SK-N-SH (cell line): ENCODE data around the gene TSPYL2. TPM values are rescaled to one million over a fixed set of nuclear protein-coding genes. Genes with fewer than 3 reads are reported as not detected.

Source experiments
- CTCF ChIA-PET: fragments of 300-600, 350-600 bp; formaldehyde crosslinking; extraction: SDS; loops from one replicate; lab custom pipeline; 2021; lab: Yijun Ruan, JAX
- POLR2A ChIA-PET: fragments of 350-600 bp; sonication (Branson Sonifier 250); formaldehyde crosslinking; extraction: SDS; loops from one replicate; lab custom pipeline; 2020; ENCODE audit warnings: antibody characterized with exemption, inconsistent platforms; lab: Yijun Ruan, JAX
- DNase-seq: peaks from one replicate; pipeline ENCODE4 v3.0.0; 2012
- H2AFZ ChIP-seq: fragments of 200-600 bp; sonication (generic); 2 replicates; pipeline ENCODE4 v1.8.1; 2016; ENCODE audit warnings: antibody characterized with exemption, mild to moderate bottlenecking, low read depth
- H3F3A ChIP-seq: fragments of 200-600 bp; sonication (generic); replicated peaks from 2 replicates; pipeline ENCODE3; 2016; ENCODE audit warnings: antibody characterized with exemption, mild to moderate bottlenecking; ENCODE audit not compliant: insufficient read depth
- H3K27ac ChIP-seq, 2 experiments: fragments of 200-500 bp in 1 of 2; fragments of 200-600 bp in 1 of 2; sonication (Bioruptor generic) in 1 of 2; sonication (generic), shearing (Covaris generic) in 1 of 2; 2 replicates each; pipeline versions ENCODE4 v1.5.1 to v1.6.1; 2014 to 2016; ENCODE audit warnings: low read depth in 2 of 2, inconsistent platforms in 1 of 2, low read length in 1 of 2, mild to moderate bottlenecking in 1 of 2, mixed read lengths in 1 of 2
- H3K27me3 ChIP-seq: fragments of 200-600 bp; sonication (generic), shearing (Covaris generic); 2 replicates; pipeline ENCODE4 v1.6.1; 2016; ENCODE audit warnings: mixed run types; ENCODE audit not compliant: insufficient read depth
- H3K36me3 ChIP-seq, 2 experiments: fragments of 200-500 bp in 1 of 2; fragments of 200-600 bp in 1 of 2; sonication (Bioruptor generic) in 1 of 2; sonication (generic) in 1 of 2; replicated peaks in 1 of 2; 2 replicates each; pipeline versions ENCODE3 to v1.5.1; 2014 to 2016; ENCODE audit warnings: low read length in 1 of 2, mild to moderate bottlenecking in 1 of 2; ENCODE audit not compliant: insufficient read depth in 2 of 2, control insufficient read depth in 1 of 2
- H3K4me1 ChIP-seq, 2 experiments: fragments of 200-500 bp in 1 of 2; fragments of 200-600 bp in 1 of 2; sonication (Bioruptor generic) in 1 of 2; sonication (generic), shearing (Covaris generic) in 1 of 2; 2 replicates each; pipeline versions ENCODE4 v1.5.1 to v1.6.1; 2014 to 2016; ENCODE audit warnings: low read depth in 1 of 2, low read length in 1 of 2, mixed run types in 1 of 2; ENCODE audit not compliant: insufficient read depth in 2 of 2, control insufficient read depth in 1 of 2
- H3K4me2 ChIP-seq: fragments of 200-600 bp; sonication (generic), shearing (Covaris generic); 2 replicates; pipeline ENCODE4 v1.6.1; 2017; ENCODE audit warnings: mixed run types
- H3K4me3 ChIP-seq, 2 experiments: fragments of 200-500 bp in 1 of 2; fragments of 200-600 bp in 1 of 2; sonication (Bioruptor generic) in 1 of 2; sonication (generic), shearing (Covaris generic) in 1 of 2; 2 replicates each; pipeline versions ENCODE4 v1.5.1 to v1.8.1; 2014 to 2016; ENCODE audit warnings: low read depth in 2 of 2, inconsistent platforms in 1 of 2, low read length in 1 of 2, mild to moderate bottlenecking in 1 of 2, mixed read lengths in 1 of 2, moderate library complexity in 1 of 2
- H3K79me2 ChIP-seq: fragments of 200-600 bp; sonication (generic); 2 replicates; pipeline ENCODE4 v1.8.1; 2017; ENCODE audit warnings: mild to moderate bottlenecking; ENCODE audit not compliant: insufficient read depth
- H3K9ac ChIP-seq: fragments of 200-600 bp; sonication (generic); 2 replicates; pipeline ENCODE4 v1.6.1; 2017; ENCODE audit warnings: mixed run types
- H3K9me2 ChIP-seq: fragments of 200-600 bp; sonication (generic); 2 replicates; pipeline ENCODE4 v1.6.1; 2017; ENCODE audit warnings: mixed run types
- H3K9me3 ChIP-seq: fragments of 200-600 bp; sonication (generic); 2 replicates; pipeline ENCODE4 v1.6.1; 2017; ENCODE audit warnings: mixed run types, mild to moderate bottlenecking, moderate library complexity
- H4K20me1 ChIP-seq: fragments of 200-600 bp; sonication (generic); 2 replicates; pipeline ENCODE4 v1.6.1; 2017; ENCODE audit warnings: mild to moderate bottlenecking, mixed run types; ENCODE audit not compliant: insufficient read depth
- ELF1 ChIP-seq: IDR thresholded peaks from 2 replicates; pipeline ENCODE4 v1.4.0; 2012
- EZH2phosphoT487 ChIP-seq: fragments of 200-600 bp; sonication (generic); IDR thresholded peaks from 2 replicates; pipeline ENCODE4 v1.6.1; 2017; ENCODE audit warnings: low read depth, mixed run types, mild to moderate bottlenecking, antibody characterized with exemption, moderate library complexity, borderline replicate concordance
- IRF3 ChIP-seq: fragments of 150-350 bp; IDR thresholded peaks from 2 replicates; pipeline ENCODE4 v1.6.1; 2016; ENCODE audit warnings: mild to moderate bottlenecking, low read depth, low read length
- JUND ChIP-seq: IDR thresholded peaks from 2 replicates; pipeline ENCODE4 v1.4.0; 2012
- MEF2A ChIP-seq: IDR thresholded peaks from 2 replicates; pipeline ENCODE4 v1.4.0; 2012; ENCODE audit warnings: low read depth, borderline replicate concordance
- MXI1 ChIP-seq: IDR thresholded peaks from 2 replicates; pipeline ENCODE4 v1.6.1; 2012; ENCODE audit warnings: mild to moderate bottlenecking, low read depth, low read length, improper control_type of control experiment
- NRF1 ChIP-seq: IDR thresholded peaks from 2 replicates; pipeline ENCODE4 v1.6.1; 2012; ENCODE audit warnings: low read depth, mild to moderate bottlenecking, low read length
- RAD21 ChIP-seq: IDR thresholded peaks from 2 replicates; pipeline ENCODE4 v1.6.1; 2012; ENCODE audit warnings: mild to moderate bottlenecking, low read length
- RCOR1 ChIP-seq: fragments of 150-350 bp; IDR thresholded peaks from 2 replicates; pipeline ENCODE4 v1.6.1; 2017; ENCODE audit warnings: antibody characterized with exemption, low read length
- REST ChIP-seq: IDR thresholded peaks from 2 replicates; pipeline ENCODE4 v1.6.1; 2012; ENCODE audit warnings: mild to moderate bottlenecking, low read depth, low read length, moderate library complexity
- RFX5 ChIP-seq: IDR thresholded peaks from 2 replicates; pipeline ENCODE4 v1.6.1; 2012; ENCODE audit warnings: mild to moderate bottlenecking, improper control_type of control experiment, low read length
- SMC3 ChIP-seq: IDR thresholded peaks from 2 replicates; pipeline ENCODE4 v1.6.1; 2012; ENCODE audit warnings: low read depth, low read length, improper control_type of control experiment
- TCF12 ChIP-seq: IDR thresholded peaks from 2 replicates; pipeline ENCODE4 v1.4.0; 2012
- TEAD4 ChIP-seq: IDR thresholded peaks from 2 replicates; pipeline ENCODE4 v1.4.0; 2012; ENCODE audit warnings: mild to moderate bottlenecking, borderline replicate concordance; ENCODE audit not compliant: insufficient read depth
- ZBTB33 ChIP-seq: IDR thresholded peaks from 2 replicates; pipeline ENCODE4 v1.4.0; 2012; ENCODE audit warnings: low read depth, borderline replicate concordance
- WGBS: methylation state at CpG from one replicate; pipeline ENCODE4 v1.1.6; 2017; ENCODE audit warnings: low lambda C conversion rate; 5-methylcytosine and 5-hydroxymethylcytosine counted together
- polyA plus RNA-seq, 3 experiments: library from polyadenylated mRNA; depleted of rRNA; stranded (reverse); fragments of >200 nt; gene quantifications; 2 replicates each; pipeline ENCODE4 v1.2.3, GENCODE V29; 2012
- TF ChIP-seq, protein P1 (sequence below): fragments of 200-600 bp; sonication (generic); IDR thresholded peaks from 2 replicates; pipeline ENCODE4 v1.6.1; 2017; ENCODE audit warnings: antibody characterized with exemption, mild to moderate bottlenecking, moderate library complexity
- TF ChIP-seq, protein P2 (sequence below): IDR thresholded peaks from 2 replicates; pipeline ENCODE4; 2012

The TSPYL2 gene
- polyA plus RNA-seq, 1 of the 3 experiments (the other 2 are of a cell fraction) = 26.4 TPM

GRCh38 chrX:53056292-53056691, 25.9 kb upstream of the TSPYL2 start:
- Histone ChIP-seq H3K4me2 (no peak overlapping the region), H4K20me1 (peaks cover 27% of the 10 kb centered on the region; the same call in 1 of the 2 replicates), H3K27ac (no peak overlapping the region), H3F3A (no peaks in the 10 kb centered on the region), H3K4me1 (no peaks in the 10 kb centered on the region; a peak in 1 of 4 replicates), H3K9me2 (no peaks in the 10 kb centered on the region), H3K9ac (no peak overlapping the region), H2AFZ (no peak overlapping the region)
- no peak for DNase-seq
- ChIA-PET POLR2A (no interaction called here), CTCF (no interaction called here)
- TF ChIP-seq, protein P1, sequence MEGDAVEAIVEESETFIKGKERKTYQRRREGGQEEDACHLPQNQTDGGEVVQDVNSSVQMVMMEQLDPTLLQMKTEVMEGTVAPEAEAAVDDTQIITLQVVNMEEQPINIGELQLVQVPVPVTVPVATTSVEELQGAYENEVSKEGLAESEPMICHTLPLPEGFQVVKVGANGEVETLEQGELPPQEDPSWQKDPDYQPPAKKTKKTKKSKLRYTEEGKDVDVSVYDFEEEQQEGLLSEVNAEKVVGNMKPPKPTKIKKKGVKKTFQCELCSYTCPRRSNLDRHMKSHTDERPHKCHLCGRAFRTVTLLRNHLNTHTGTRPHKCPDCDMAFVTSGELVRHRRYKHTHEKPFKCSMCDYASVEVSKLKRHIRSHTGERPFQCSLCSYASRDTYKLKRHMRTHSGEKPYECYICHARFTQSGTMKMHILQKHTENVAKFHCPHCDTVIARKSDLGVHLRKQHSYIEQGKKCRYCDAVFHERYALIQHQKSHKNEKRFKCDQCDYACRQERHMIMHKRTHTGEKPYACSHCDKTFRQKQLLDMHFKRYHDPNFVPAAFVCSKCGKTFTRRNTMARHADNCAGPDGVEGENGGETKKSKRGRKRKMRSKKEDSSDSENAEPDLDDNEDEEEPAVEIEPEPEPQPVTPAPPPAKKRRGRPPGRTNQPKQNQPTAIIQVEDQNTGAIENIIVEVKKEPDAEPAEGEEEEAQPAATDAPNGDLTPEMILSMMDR = no peak
- TF ChIP-seq MEF2A (no peak), IRF3 (no peak), JUND (no peak), EZH2phosphoT487 (no peak), MXI1 (no peak), SMC3 (no peak), TEAD4 (no peak), RAD21 (no peak), ELF1 (no peak), REST (no peak), RFX5 (no peak), ZBTB33 (no peak), NRF1 (no peak), RCOR1 (no peak), TCF12 (no peak)
- TF ChIP-seq, protein P2, sequence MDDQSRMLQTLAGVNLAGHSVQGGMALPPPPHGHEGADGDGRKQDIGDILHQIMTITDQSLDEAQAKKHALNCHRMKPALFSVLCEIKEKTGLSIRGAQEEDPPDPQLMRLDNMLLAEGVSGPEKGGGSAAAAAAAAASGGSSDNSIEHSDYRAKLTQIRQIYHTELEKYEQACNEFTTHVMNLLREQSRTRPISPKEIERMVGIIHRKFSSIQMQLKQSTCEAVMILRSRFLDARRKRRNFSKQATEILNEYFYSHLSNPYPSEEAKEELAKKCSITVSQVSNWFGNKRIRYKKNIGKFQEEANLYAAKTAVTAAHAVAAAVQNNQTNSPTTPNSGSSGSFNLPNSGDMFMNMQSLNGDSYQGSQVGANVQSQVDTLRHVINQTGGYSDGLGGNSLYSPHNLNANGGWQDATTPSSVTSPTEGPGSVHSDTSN = no peak
- TF ChIP-seq, all 33 proteins: peak for 0
- WGBS = 63% methylated on average over 5 of the region's 5 CpGs
- Histone ChIP-seq H3K4me3 (no peak overlapping the region), H3K79me2 (peaks cover 51% of the 10 kb centered on the region), H3K27me3 (no peaks in the 10 kb centered on the region; the same call in 1 of the 2 replicates), H3K9me3 (no peaks in the 10 kb centered on the region), H3K36me3 (no peaks in the 10 kb centered on the region)
